NCI-H2081 (cell line): ENCODE data around the gene PDLIM3.
"Not testable (repeated sequence)": the region's sequence is repeated elsewhere in the genome, so short reads cannot be mapped to it uniquely, and the experiment has no call there.

Source experiments
- DNase-seq, 2 experiments: peaks; one replicate each; lab custom pipeline; 2025; lab: John Stamatoyannopoulos, UW

The PDLIM3 gene

DNA sequence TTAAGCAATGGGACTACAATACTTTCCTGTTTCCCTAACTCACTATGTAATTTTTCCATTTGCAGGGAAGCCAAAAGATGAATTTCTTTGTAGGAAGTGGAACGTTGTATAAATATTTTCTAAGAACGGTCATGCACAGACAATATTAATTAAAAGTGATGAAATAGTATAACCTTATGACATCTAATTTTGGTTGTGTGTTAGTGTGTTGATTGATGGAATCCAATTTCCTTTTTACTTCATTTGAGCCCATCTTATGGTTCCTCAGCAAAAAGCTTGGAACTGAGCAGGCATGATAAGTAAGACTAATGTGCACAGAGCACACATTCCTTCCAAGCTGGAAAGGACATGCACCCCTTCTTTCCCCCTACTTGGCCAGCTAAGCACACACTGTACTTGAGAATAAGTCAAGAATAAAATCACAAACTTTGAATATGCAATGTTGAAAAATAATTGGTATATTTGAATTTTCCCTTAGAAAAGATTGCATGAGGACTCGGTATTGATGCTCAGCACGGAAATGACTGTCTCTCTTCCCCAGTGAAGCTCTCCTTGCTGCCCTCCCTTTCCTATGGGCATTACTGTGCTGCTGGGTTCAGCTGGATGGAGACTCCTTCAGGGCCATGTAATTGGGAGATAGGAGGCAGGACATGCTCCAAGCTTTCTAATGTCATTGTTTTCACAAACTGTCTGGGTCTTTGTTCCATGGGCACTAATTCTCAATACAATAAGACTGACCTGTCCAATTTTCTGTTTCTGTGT is 19.2 kb upstream of the PDLIM3 start:
- DNase-seq, result no peak

DNA sequence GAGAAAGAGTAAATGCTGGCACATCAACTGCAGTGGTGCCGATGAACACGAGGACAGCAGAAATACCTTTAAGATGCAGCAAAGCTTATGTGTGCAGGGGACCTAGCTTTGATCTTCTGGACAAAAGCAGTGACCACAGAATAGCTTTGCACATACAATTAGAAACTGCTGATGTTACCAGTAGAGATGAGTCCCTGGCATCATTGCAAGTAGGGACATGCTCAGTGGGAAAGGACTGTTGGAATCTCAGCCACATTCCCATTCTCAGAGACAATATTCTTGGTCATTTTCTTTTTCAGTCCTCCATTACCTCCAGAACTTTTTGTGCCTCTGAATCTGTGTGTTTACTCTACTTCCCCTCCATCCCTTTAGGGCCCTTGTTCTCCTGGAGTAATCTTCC is 16.9 kb upstream of the PDLIM3 start:
- DNase-seq, result no peak

DNA sequence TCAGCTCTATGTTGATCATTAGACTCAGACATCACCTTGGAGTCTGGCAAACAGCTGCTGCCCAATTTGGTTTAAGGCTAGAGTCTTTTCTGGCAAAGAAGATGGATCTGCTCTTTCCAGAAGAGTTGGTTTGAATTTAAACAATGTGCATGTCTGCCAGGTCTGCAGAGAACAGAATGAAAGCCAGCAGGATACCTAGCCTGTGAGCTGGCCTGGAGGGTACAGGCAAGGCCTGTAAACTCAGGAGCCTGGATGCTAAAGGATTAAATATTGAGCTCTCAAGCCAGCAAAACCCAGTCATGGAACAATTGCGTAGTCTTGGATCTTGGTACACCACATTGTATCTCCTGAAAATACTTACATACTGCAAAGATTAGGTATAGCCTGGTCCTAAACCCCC is 15.6 kb upstream of the PDLIM3 start:
- no peak for DNase-seq

DNA sequence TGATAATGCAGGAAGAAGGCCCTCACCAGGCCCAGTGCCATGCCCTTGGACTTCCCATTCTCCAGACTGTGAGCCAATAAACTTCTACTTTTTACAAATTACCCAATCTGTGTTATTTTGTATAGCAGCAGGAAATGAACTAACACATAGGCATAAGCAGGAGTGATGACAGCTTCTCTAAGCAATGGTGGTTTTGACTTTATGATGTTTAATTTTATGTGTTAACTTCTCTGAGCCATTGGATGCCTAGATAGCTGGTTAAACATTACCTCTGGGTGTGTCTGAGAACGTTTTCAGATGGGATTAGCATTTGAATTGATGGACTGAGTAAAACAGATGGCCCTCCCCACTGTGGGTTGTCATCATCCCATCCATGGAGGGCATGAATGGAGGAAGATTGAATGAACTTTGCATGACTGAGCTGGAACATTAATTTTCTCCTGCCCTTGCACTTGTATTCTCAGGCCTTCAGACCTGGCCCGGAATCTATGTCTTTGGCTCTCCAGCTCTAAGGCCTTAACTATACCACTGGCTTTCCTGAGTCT is 13.9 kb upstream of the PDLIM3 start:
- DNase-seq, result no peak

DNA sequence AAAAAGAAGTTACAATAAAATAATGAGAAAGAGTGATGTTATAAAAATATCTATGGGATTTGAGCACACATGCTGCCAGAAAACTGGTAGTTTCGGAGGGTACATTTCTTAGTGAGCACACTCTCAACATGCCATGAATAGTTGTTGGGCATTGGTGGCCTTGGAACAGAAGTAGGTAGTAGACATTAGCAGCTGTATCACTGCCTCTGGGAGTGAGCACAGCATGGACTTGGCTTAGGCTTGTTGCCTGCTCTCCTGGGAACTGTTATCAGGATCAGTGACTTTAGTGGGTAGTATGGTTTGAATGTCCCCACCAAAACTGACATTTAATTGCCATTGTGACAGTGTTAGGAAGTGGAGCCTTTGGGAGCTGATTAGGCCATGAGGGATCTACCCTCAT is 13.3 kb upstream of the PDLIM3 start:
- no peak for DNase-seq

DNA sequence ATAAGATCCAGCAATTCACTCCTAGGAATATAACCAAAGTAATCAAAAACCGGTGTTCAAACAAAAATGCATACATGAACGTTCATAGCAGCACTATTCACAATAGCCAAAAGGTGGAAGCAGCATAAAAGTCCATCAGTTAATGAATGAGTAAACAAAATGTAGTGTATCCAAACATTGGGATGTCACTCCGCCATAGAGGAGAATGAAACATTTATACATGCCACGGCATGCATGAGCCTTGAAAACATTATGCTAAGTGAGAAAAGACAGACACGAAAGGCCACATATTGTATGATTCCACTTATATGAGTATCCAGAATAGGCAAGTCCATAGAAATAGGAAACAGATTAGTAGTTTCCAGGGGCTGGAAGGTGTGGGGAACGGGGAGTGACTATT is 11.0 kb upstream of the PDLIM3 start:
- DNase-seq, result no peak

DNA sequence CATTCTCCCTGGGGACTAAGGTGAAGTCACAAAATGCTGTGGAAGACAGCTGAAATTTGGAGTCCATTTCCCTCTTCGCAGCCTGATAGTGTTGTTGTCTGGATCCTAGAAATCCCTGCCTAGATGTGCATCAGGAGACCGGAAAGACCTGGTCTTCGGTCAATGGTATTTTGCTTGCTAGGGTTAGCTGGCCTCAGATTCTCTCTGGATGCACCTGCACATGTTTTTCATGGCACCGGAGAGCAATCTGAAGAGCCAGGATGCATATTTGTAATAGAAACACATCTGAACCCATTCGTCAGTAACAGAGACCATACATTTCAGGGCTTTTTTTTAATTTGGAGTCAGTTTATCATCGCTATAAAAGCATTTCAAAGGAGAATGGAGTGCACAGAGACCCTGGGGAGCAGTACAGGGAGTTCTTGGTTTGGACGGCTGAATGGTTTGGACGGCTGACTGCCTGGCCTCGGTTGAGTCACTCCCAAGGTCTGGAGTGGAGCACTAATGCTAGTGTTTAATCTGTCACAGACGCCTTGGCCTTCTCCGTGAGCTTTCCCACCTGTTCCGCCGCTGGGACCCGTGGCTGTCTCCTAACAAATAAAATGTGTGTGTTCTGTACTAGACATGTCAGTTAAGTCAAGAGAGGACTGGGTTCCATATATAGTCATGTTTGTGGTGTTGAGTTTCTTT is 7.5 kb upstream of the PDLIM3 start:
- no peak for DNase-seq

DNA sequence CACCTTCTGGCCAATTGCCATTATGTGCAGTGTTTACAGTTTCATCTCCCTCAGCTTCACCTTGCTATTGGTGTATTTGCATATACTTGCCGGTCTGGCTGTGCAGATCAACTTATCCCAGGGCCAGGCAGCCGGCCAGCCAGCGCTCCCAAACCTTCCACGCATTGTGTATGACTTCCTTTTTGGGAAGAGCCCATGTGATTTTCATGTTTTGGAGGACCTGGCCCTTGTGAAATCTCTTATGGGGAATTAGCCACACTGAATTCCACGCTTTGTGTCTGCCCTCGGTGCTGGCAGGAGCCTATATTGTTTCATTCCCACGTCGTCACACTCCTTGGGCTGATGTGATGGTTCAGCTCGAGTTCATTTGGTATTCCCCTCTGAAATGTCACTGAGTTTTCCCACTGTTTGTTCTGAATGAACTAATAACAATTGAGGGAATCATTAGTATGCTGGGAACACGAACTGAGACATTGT is 6.0 kb upstream of the PDLIM3 start:
- DNase-seq, result no peak

DNA sequence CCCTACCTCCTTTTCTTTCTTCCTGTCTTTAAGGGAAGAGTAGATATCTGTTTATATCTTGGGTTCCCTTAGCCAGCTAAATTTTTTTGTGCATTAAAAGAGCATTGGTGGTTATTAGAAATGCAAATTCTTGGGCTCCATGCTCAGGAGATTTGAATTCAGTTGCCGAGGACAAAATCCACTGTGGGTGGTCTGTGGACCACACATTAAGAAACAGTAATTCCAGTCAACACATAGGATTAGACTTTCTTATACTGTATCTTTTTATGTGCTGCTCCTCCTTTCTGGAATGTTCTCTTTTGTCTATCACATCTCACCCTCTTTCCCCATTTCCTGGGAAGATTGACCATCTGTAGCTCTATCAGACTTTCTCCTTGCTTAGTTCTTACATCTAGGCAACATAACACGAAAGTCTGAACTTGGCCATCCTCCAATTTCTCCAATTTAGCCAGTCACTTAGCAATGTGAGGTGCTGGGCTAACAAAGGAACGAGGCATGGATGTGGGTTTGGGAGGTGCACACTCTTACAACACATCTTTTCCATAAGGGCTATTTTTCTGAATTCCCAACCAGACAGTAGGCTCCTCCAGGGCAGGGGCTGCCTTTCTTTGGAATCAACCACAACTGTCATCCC is 5.3 kb upstream of the PDLIM3 start:
- no peak for DNase-seq

DNA sequence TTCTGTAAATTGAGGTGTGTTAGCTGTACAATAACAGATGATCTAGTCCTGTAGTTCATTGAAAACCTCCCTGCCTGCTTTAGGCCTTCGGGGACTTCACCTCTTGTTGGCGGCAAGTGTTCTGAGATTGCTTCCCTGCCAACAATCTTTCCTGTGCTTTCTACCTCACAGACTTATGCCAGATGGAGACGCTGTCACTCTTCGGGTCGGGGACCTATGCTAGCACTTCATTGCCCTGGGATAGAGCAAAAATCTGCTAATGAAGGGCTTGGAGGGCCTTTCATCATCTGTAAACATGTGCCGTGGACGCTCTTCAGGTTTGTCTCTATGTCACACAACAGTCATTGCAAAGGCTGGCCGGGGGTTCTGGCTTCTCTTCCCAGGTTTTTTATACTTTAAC is 4.7 kb upstream of the PDLIM3 start:
- DNase-seq, result no peak

DNA sequence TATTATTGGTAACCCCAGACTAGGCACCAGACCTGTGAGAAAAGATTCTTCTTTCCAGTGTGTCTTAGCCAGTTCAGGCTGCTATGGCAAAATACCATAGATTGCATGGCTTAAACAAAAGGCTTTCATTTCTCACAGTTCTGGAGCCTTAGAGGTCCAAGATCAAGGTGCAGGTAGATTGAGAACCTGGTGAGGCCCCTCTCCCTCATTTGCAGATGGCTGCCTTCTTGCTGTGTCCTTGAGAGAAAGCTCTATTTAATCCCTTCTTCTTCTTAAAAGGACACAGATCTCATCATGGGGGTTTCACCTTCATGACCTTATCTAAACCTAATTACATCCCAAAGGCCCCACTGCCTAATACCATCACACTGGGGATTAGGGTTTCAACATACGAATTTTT is 3.5 kb upstream of the PDLIM3 start:
- no peak for DNase-seq

DNA sequence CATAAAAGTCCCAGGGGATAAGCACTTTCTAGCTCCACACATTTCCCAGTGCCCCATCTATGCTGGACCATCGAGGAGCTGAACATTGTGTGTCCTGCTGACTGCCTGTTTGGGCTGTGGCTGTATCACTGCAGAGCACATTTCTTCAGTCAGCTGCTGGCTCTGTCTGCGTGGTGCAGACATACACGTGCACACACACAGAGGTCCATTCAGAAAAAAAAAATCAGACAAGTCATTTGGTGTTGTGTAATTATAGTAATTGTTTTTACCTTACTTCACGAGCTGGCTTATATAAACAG is 1.1 kb upstream of the PDLIM3 start:
- no peak for DNase-seq

DNA sequence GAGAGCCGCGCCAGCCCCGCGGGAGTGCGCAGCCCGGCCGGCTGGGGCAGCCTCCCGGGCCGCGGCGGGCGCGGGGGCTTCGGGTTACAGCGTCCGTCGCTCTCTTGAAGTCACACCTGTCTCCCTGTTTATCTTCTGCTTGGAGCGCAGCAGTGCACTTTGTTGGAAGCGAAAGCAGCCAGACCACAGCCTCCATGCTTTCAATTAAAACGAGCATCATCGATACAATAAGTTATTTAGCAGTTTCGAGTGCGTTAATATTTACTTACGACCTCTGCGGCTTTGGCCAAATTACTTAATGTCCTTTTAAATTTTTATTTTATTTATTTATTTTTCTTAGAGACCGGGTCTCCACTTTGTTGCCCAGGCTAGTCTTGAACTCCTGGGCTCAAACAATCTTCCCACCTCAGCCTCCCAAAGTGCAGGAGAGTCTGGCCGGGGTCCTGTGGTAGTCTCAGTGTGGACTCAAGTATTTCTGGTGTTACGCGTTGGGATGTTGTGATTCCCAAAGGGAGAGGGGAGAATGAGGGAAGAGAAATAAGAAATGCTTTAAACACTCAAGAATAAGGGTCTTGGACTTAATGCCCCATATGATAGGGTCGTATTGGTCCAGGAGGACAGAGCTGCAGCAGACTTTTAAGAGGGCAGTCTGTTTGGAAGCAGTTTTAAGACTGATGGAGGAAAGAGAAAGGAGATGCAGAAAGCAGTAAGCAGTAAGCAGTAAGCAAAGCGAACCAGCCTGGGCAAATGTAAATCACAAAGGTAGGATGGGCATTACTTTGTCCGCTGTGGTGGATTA is 504 bp upstream of the PDLIM3 start:
- DNase-seq, result peak; percentile 2 to 18

DNA sequence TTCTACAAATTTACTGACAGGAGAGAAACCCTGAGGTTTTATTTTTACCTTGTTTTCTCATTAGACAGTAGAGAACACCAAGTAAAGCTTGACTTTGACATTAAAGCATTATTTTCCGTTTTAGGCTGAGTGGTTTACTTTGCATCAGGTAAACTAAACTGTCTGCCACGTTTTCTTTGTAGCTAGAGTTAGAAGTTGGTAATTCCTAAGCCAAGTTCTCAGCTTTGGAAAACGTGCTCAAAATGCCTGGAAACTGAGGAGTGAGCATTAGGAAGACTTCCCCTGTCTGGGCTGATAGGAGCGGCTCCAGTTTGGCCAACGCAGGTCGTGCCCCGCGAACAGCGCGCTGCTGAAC is 819 bp downstream of the PDLIM3 start:
- DNase-seq, result no peak

DNA sequence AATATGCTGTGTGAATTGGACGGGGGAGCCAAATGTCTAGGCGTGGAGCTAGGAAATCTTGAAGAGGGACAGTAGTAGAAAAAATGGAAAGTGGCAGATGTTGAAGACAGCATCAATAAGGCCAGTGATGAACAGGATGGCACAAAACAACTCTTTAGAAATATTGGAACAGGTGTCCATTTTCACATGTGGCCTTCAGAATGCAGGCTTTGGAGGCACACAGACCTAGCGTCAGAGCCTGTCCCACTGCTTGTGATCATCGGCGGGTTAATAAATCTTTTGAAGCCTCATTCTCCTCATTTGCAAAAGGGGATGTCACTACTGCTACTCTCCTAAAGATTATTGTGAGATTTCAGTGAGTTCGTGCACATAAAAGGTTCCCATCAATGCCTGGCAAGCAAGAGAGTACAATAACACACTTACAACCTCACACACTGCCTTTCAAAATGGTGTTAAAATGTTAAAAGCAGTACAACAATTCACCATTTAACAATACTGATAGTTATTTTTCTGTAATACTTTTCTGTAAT is 2.4 kb downstream of the PDLIM3 start:
- no peak for DNase-seq

DNA sequence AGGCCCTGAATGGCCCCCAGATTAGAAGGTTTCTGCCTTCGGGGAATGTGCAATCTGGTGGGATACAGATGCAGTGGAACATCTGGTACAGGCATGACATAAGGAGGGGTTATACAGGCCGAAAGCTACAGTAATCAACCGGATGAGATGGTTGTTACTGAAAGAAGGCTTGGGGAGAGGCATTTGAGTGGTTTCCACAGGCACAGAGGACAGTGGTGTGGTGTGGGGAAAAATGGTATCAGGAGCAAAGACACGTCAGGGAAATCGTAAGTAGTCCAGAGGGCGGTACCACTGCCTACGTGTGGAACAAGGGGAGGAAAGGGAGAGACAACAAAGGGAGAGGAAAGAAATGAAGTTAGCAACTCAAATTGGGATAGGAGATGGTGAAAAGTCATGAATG is 3.0 kb downstream of the PDLIM3 start:
- DNase-seq, result no peak

DNA sequence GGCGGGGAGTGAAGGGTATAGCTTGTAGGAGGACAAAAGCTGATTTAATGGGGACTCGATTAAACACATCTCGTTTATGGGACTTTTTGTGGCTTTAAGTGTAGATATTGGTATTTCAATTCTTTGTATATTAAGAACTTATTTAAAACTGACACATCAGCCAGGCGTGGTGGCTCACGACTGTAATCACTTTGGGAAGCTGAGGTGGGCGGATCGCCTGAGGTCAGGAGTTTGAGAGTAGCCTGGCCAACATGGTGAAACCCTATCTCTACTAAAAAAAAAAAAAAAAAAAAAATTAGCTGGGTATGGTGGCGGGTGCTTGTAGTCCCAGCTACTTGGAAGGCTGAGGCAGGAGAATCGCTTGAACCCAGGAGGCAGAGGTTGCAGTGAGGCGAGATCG is 3.7 kb downstream of the PDLIM3 start:
- DNase-seq, result not testable (repeated sequence)

DNA sequence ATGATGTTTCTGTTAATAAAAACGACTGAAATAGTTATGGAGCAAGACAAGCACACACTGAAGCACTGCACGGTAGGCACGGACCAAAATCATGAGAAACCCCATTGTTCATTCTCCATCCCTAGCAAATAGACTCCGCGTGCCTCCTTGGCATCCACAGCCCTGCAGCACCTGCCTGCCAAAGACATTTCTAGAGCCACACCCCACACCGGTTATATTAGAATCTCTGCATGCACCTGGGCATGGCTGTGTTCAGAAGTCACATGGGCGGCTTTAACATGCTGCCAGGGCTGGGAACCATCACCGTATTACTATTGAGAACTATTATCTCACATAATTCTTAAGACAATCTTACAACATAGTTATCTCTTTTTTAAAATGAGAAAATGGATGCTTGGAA is 5.9 kb downstream of the PDLIM3 start:
- DNase-seq, result no peak

DNA sequence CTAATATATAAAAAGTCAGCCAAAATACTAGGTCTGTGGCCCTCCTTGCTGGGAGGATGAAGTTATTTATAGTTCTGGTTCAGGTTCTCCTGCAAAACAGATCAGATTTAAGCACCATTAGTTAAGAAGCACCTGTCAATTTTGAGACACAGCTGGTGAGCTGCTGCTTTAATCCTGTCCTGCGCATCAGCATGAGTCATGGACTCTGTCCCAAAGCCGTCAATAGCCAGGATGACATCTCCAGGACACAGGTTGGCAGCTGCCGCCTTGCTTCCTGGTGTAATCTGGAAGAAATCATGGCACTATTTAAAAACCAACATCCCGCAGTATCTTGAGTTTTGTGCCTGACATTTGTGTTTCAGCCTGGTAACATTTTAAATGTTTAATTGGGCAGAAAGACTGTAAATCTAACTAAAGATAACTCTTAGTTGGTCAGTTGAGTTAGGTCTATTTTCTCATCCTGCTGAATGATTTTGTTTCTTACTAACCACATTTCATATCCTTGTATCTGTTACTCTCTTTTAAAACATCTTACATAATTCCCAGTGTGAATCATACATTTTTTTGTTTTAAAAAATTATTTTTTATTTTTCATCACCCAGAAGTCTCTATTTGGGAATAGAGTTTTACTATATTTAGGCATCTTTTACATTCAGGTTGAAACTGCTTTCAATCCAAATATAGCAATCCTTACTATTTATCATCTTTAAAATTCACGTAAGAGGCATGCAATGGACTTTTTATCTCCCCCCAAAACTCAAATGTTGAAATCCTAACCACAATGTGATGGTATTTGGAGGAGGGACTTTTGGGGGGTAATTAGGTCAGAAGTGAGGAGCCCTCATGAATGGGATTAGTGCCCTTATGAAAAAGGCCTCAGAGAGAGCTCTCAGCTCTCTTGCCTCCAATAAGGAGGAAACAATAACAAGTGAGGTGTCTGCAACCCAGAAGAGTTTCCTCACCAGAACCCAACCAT is 10.1 kb downstream of the PDLIM3 start:
- DNase-seq, result no peak

DNA sequence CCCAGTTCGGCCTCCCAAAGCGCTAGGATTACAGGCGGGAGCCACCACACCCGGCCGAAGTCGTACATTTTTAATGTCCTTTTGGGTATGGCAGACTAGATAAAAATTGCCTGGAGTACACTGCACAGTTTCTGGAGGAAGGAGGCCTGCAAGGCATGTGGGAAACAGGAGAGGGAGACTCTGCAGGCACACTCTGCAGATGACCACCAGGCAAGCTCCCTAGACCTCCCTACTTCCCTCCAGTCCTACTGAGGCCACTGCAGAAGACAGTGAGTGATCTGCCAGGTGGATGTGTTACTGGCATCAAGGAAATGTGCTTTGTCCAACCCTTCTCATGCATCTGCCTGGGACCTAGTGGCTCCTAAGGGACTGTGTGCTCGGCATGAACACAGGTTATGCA is 11.4 kb downstream of the PDLIM3 start:
- no peak for DNase-seq

DNA sequence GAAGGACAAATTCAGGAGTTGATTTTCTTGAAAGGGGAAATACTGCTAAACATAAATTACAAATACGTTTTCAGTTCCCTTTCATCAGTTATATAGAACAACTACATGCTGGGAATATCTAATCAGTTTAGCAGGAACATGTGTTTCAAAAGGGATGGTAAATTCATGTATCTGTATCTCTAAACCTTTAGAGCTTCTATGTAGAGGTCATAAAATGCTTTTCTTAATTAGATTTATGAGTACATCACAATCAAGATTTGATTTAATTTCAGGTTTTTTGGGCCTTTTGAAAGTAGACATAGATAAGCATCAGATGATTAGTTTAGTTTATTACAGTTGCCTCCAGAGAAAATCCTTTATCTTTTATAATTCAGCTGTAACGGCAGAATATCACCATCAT is 12.9 kb downstream of the PDLIM3 start:
- no peak for DNase-seq
